A549 treated with Mapracorat at 1 μM for 4 hours (cell line): ENCODE data around the gene GIGYF2. TPM values are rescaled to one million over a fixed set of nuclear protein-coding genes. Genes with fewer than 3 reads are reported as not detected.

Source experiments
- total RNA-seq: library from RNA; stranded (reverse); fragments of 200-300 nt; extraction: Qiagen RNA extraction; gene quantifications from 5 replicates; pipeline ENCODE4 v1.2.3, GENCODE V29; 2022

Gene GIGYF2, protein sequence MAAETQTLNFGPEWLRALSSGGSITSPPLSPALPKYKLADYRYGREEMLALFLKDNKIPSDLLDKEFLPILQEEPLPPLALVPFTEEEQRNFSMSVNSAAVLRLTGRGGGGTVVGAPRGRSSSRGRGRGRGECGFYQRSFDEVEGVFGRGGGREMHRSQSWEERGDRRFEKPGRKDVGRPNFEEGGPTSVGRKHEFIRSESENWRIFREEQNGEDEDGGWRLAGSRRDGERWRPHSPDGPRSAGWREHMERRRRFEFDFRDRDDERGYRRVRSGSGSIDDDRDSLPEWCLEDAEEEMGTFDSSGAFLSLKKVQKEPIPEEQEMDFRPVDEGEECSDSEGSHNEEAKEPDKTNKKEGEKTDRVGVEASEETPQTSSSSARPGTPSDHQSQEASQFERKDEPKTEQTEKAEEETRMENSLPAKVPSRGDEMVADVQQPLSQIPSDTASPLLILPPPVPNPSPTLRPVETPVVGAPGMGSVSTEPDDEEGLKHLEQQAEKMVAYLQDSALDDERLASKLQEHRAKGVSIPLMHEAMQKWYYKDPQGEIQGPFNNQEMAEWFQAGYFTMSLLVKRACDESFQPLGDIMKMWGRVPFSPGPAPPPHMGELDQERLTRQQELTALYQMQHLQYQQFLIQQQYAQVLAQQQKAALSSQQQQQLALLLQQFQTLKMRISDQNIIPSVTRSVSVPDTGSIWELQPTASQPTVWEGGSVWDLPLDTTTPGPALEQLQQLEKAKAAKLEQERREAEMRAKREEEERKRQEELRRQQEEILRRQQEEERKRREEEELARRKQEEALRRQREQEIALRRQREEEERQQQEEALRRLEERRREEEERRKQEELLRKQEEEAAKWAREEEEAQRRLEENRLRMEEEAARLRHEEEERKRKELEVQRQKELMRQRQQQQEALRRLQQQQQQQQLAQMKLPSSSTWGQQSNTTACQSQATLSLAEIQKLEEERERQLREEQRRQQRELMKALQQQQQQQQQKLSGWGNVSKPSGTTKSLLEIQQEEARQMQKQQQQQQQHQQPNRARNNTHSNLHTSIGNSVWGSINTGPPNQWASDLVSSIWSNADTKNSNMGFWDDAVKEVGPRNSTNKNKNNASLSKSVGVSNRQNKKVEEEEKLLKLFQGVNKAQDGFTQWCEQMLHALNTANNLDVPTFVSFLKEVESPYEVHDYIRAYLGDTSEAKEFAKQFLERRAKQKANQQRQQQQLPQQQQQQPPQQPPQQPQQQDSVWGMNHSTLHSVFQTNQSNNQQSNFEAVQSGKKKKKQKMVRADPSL (N-terminal part only)
- 23.7 to 31.0 TPM (median 26.7 TPM) in 5 replicates for total RNA-seq

DNA sequence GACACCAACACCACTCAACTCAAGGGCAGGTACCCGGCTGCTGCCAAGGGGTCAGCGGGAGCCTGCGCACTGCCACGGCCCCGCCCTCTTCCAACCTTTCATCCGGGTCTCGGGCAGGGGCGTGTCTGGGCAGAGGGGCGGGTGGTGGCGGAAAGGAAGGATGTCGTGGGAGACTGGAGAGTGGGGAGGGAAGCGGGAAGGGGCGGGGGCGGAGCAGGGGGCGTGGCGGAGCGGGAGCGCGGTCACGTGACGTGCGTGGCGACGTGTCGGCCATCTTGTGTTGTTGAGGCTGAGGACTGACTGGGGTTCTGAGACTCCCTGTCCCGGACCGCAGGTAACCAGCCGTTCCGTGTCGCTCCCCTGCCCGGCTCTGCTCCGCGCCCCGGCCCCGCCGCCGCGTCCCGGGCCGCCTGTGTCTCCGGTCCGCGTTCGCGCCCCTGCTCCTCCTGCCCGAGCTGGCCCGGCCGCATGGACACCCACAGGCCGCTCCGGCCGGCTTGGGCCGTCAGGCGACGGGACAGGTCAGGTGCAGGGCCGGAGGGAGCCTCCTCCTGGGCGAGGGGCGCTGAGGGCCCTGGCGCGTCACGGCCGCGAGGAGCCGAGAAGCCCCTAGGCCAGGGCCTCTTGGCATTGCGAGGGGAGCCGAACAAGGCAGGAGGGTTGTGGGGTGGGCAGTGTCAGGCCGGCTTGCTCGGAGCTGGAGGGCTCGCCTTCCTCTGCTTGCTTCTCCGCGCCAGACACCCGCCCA lies at the start of gene GIGYF2:
GIGYF2 (plus strand) TSS at position 273 of the 748 bp plus-strand sequence. CDS start 37,867 bp downstream, outside the sequence.

DNA sequence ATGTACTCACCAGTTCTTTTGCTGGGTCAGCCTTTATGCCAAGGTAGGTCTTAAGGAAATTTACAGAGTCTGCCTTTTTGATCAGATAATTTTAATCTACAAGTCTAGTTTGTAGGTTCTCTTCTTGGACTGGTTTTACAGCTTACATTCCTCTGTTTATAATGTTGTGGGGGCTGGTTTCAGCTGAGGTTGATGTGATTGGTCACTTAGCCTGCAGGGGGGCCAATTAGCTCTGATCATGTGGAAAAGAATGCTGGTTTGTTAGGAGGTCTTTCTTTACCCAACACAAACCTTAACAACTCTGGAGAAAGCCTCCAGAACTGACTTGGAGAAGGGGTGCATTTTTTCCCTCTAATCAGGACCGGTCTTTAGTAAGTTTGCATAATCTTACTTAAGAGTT lies 79.3 kb downstream of the GIGYF2 start, which contains the start of gene KCNJ13:
KCNJ13 (minus strand) TSS at position 131 of the 400 bp plus-strand sequence. CDS start 5,203 bp downstream, outside the sequence.

DNA sequence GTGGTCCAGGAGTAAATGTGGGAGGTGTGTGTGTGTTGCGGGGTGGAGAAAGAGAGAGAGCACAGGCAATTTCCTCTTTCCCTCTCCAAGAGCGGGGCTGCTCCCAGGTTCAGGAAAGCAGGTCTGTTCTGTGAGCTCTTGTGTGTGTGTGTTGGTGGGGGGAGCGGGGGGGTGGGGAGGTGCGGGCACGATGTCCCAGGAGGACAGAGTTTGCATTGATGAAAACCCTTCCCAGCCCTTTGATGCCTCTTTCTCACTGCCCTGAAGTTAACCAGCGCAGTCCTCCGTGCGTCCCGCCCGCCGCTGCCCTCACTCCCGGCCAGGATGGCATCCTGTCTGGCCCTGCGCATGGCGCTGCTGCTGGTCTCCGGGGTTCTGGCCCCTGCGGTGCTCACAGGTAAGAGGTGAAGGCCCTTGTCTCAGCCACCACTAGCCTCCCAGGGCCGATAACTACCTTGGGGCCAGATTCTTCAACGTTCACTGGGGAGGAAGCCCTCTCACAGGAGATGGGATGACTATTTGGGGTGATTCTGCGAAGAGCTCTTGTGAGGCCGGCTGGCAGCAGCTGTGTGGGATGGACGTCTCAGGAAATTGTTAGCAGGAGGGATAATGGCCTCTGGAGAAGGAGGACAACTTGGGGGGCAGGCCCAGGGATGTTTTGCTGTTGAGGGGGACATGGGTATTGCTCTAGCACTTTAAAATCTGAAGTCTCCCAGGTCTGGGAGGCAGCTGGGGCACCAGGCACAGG lies 173.1 kb downstream of the GIGYF2 start, which contains the start of gene SNORC:
SNORC (plus strand) TSS at position 247 of the 748 bp plus-strand sequence; CDS start at position 325, 78 bp downstream.

Other genes starting within 250 kb of the GIGYF2 start
- not detected in 5 replicates for gene ALPI, start 241.2 kb upstream of the GIGYF2 start, total RNA-seq
- 0.08 to 0.41 TPM (median 0.19 TPM) in 5 replicates for gene ECEL1, start 209.5 kb upstream of the GIGYF2 start, total RNA-seq
- 0.07 to 0.21 TPM (median 0.12 TPM) in 5 replicates for gene PRSS56, start 176.9 kb upstream of the GIGYF2 start, total RNA-seq
- gene CHRND, start 171.2 kb upstream of the GIGYF2 start, total RNA-seq = not detected in 5 replicates
- not detected in 5 replicates for gene CHRNG, start 157.6 kb upstream of the GIGYF2 start, total RNA-seq
- 4.3 to 5.6 TPM (median 4.9 TPM) in 5 replicates for gene TIGD1, start 146.8 kb upstream of the GIGYF2 start, total RNA-seq
- 83.5 to 170 TPM (median 87.0 TPM) in 5 replicates for gene EIF4E2, start 146.6 kb upstream of the GIGYF2 start, total RNA-seq
- gene EFHD1, start 63.7 kb upstream of the GIGYF2 start, total RNA-seq = 4.0 to 5.0 TPM (median 4.2 TPM) in 5 replicates
- not detected in 5 replicates for gene KCNJ13, start 79.2 kb downstream of the GIGYF2 start, total RNA-seq
- 4.7 to 14.3 TPM (median 11.0 TPM) in 5 replicates for gene SNORC, start 172.9 kb downstream of the GIGYF2 start, total RNA-seq